ENCODE measurements around the gene EFNB1.

EFNB1 gene

DNA sequence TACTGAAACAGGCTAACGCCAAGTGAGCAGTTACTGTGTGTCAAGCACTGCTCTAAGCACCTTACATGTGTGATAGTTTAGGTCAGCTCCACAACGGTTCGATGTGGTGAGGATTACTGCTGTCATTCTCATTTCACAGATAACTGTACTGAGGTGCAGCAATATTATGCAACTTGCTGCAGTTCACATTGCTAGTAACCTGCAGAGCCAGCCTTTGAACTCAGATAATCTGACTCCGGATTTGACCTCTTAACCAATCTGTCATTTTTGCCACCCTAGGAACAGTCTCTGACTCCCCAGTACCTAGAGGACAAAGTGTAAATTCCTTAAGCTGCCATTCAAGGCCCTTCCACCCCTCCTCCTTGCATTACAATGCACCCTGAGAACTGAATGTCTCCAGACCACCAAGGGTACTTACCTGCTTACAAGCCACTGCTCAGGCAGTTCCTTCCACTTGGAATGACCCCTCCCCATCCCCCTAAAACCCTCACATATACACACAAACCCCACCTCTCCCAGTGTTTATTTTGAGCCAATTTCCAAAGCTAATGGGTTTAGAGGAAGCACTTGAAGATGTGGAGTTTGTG, 24.9 kb downstream of the EFNB1 start:
- in situ Hi-C loops (cut with HindIII; ENCODE audit: low pct_ligation_motif_present, low sequenced_read_pairs), result no loop called here
- Histone ChIP-seq H3K36me3 (replicated peaks) (no peaks in the 10 kb centered on the region), H3K27ac (no peak overlapping the region), H3K4me3 (ENCODE audit: low read depth, low read length) (no peak overlapping the region), H3K27me3 (replicated peaks) (no peaks in the 10 kb centered on the region)
- no peak for DNase-seq
- TF ChIP-seq, protein P1, sequence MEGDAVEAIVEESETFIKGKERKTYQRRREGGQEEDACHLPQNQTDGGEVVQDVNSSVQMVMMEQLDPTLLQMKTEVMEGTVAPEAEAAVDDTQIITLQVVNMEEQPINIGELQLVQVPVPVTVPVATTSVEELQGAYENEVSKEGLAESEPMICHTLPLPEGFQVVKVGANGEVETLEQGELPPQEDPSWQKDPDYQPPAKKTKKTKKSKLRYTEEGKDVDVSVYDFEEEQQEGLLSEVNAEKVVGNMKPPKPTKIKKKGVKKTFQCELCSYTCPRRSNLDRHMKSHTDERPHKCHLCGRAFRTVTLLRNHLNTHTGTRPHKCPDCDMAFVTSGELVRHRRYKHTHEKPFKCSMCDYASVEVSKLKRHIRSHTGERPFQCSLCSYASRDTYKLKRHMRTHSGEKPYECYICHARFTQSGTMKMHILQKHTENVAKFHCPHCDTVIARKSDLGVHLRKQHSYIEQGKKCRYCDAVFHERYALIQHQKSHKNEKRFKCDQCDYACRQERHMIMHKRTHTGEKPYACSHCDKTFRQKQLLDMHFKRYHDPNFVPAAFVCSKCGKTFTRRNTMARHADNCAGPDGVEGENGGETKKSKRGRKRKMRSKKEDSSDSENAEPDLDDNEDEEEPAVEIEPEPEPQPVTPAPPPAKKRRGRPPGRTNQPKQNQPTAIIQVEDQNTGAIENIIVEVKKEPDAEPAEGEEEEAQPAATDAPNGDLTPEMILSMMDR (IDR thresholded peaks at IDR 0.05; ENCODE audit: low read depth, low read length, missing control alignments), result no peak

DNA sequence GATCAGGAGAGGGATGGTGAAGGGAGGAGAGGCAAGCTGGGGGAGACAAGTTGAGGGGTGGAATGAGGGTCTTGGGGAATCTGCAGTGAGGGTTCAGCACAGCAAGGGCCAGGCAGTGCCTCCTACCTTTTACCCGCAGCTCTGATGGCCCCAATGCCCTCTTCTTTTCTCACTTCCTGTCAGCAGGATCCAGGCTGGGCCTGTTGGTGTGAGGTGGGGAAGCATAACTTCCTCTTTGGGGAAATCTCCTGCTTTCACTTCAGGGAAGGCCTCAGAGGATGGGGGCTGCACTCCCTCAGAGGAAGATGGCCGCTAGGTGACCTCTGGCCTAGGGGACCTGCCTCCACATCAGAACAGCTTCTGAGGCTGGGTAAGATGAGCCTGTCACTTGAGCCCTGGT, 36.5 kb downstream of the EFNB1 start:
- Histone ChIP-seq H3K27me3 (replicated peaks) (no peaks in the 10 kb centered on the region), H3K27ac (no peak overlapping the region), H3K36me3 (replicated peaks) (no peaks in the 10 kb centered on the region), H3K4me3 (ENCODE audit: low read depth, low read length) (no peak overlapping the region)
- no peak for DNase-seq
- TF ChIP-seq, protein P1 (IDR thresholded peaks at IDR 0.05; ENCODE audit: low read depth, low read length, missing control alignments), result no peak
- in situ Hi-C loops (cut with HindIII; ENCODE audit: low pct_ligation_motif_present, low sequenced_read_pairs), result no loop called here

DNA sequence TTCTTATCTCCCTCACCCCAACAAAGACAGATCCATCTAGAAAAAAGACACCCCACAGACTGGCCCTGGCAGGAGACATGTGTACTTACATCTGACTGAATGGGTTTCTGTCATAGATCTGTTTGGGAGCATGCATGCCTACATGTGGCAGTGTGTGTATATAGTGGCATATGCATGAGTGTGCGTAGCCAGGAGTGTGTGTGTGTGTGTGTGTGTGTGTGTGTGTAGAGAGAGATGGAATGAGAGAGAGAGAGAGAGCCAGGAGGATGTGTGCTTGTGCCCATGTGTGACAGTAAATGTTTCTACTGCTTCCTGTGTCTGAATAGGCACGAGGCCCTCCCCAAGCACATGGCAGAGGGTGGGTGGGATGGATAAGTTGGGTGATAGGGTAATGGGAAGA, 37.1 kb downstream of the EFNB1 start:
- H3K36me3 ChIP-seq (replicated peaks), result no peaks in the 10 kb centered on the region
- in situ Hi-C loops (cut with HindIII; ENCODE audit: low pct_ligation_motif_present, low sequenced_read_pairs), result no loop called here
- no peaks in the 10 kb centered on the region for H3K27me3 ChIP-seq (replicated peaks)
- TF ChIP-seq, protein P1 (IDR thresholded peaks at IDR 0.05; ENCODE audit: low read depth, low read length, missing control alignments), result no peak
- H3K27ac ChIP-seq, result no peak overlapping the region
- no peak overlapping the region for H3K4me3 ChIP-seq (ENCODE audit: low read depth, low read length)
- DNase-seq, result no peak

DNA sequence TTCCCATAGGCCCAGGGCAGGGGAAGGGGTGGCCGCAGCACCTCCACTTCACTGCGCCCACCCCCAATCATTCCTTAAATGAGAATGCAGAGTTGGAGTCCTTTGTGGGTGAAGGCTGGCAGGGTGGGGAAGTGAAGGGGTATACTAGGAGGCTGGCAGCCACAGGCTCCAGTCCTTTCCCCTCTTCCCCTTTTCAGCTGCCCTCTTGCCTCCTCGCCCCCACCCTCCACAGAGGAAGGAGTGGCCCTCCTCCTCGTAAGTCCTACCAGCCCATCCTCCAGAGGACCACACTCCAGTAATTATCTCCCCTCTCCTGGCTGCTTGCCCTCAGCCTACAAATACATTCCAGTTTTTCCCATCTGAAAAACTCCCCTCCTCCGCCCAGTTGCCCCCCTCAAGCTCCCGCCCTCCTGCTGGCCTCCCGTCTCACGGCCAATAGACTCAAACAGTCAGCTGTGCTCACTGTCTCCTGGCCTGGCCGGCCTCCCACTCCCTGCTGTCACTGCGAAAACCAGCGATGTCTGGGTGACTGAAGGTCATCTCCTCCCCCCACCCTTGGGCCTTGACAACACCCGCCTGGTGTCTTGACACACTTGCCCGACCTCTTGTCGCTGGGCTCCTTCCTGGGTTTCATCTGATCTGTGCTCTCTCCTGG, 38.8 kb downstream of the EFNB1 start:
- Histone ChIP-seq H3K36me3 (replicated peaks) (no peaks in the 10 kb centered on the region), H3K27ac (no peak overlapping the region), H3K4me3 (ENCODE audit: low read depth, low read length) (no peak overlapping the region), H3K27me3 (replicated peaks) (no peaks in the 10 kb centered on the region)
- DNase-seq, result no peak
- in situ Hi-C loops (cut with HindIII; ENCODE audit: low pct_ligation_motif_present, low sequenced_read_pairs), result no loop called here
- TF ChIP-seq, protein P1 (IDR thresholded peaks at IDR 0.05; ENCODE audit: low read depth, low read length, missing control alignments), result no peak

DNA sequence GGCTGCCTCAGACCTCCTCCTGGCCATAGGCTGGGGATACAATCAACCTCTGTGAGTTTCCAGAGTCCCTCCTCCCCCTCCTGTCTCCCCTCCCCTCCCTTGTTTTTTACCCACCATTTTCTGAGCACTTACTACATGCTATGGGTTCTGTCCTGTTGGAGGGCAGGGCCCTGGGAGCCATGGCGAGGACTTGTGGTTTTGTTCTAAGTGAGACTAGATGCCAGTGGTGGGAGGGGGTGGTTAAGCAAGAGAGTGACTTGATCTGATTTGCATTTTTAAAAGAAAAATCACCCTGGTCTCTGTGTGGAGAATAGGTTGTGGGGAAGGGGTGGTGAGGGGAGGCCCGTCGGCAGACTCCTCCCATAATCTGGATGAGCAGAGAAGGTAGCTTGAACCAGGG, 39.5 kb downstream of the EFNB1 start:
- H3K36me3 ChIP-seq (replicated peaks), result no peaks in the 10 kb centered on the region
- TF ChIP-seq, protein P1 (IDR thresholded peaks at IDR 0.05; ENCODE audit: low read depth, low read length, missing control alignments), result no peak
- in situ Hi-C loops (cut with HindIII; ENCODE audit: low pct_ligation_motif_present, low sequenced_read_pairs), result no loop called here
- no peaks in the 10 kb centered on the region for H3K27me3 ChIP-seq (replicated peaks)
- H3K27ac ChIP-seq, result no peak overlapping the region
- H3K4me3 ChIP-seq (ENCODE audit: low read depth, low read length), result no peak overlapping the region
- DNase-seq, result no peak
